Muscle layer of duodenum (tissue), 2 donors: ENCODE results near the gene PSEN1.

ENCODE experiments used
- H3K27ac ChIP-seq: one replicate; pipeline ENCODE4 v1.7.0; 2013; ENCODE audit warnings: mild to moderate bottlenecking, low read length
- H3K27me3 ChIP-seq: one replicate; pipeline ENCODE4 v1.7.0; 2013; ENCODE audit warnings: low read depth, mild to moderate bottlenecking, control low read depth, low read length
- H3K36me3 ChIP-seq, 2 donors: one replicate each; pipeline ENCODE4 v1.7.0; 2013; ENCODE audit warnings: low read length in 2 of 2, control low read depth in 1 of 2, mild to moderate bottlenecking in 1 of 2; ENCODE audit not compliant: insufficient read depth in 2 of 2, control insufficient read depth in 1 of 2
- H3K4me1 ChIP-seq, 2 donors: one replicate each; pipeline ENCODE4 v1.7.0; 2013; ENCODE audit warnings: low read length in 2 of 2, mild to moderate bottlenecking in 2 of 2, control low read depth in 1 of 2, moderate library complexity in 1 of 2; ENCODE audit not compliant: insufficient read depth in 2 of 2, control insufficient read depth in 1 of 2
- H3K4me3 ChIP-seq, 2 donors: one replicate each; pipeline ENCODE4 v1.7.0; 2013; ENCODE audit warnings: low read length in 2 of 2, low read depth in 1 of 2, mild to moderate bottlenecking in 1 of 2
- H3K9me3 ChIP-seq, 2 donors: one replicate each; pipeline ENCODE4 v1.7.0; 2013; ENCODE audit warnings: low read length in 2 of 2, control low read depth in 1 of 2, mild to moderate bottlenecking in 1 of 2; ENCODE audit not compliant: control insufficient read depth in 1 of 2
- donor health status: healthy.

PSEN1 gene

DNA sequence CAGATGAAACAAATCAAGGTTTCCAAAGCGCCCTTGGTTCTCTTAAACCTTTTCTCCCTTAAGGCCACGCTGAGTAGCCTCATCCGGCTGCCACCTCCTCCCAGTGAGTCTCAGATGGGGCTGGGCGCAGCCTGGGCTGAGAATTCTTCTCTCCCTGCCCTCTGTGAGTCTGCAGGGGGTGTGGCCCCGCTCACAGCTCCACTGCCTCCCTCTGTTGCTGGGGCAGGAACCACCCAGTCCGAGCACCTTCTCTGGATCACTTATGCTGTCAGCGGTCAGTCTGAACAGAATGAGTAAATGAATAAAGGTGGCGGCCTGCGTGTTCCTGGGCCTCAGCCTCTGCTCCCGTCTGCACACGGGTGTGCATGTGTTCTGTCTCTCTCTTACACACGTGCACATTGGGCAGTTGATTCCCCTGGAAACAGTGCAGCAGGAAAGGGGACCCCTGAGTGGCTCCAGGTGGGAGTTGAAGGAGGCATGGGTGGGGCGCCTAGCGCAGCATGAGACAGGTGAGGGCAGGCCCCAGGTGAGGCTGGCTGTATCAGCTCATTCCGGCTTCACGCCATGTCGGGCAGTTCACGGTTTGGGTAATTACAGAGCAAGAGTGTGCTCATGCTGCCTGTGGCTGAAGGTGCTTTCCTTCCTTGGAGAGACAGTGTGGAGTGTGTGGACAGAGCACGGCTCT is 105.3 kb downstream of the PSEN1 start:
- no peak overlapping the region for H3K4me3 ChIP-seq
- H3K27ac ChIP-seq = no peak overlapping the region
- peaks cover 10 to 49% of the 10 kb centered on the region in 2 donors for H3K4me1 ChIP-seq
- peaks cover 3% of the 10 kb centered on the region for H3K27me3 ChIP-seq
- H3K36me3 ChIP-seq = no peaks in the 10 kb centered on the region
- no peaks in the 10 kb centered on the region for H3K9me3 ChIP-seq

DNA sequence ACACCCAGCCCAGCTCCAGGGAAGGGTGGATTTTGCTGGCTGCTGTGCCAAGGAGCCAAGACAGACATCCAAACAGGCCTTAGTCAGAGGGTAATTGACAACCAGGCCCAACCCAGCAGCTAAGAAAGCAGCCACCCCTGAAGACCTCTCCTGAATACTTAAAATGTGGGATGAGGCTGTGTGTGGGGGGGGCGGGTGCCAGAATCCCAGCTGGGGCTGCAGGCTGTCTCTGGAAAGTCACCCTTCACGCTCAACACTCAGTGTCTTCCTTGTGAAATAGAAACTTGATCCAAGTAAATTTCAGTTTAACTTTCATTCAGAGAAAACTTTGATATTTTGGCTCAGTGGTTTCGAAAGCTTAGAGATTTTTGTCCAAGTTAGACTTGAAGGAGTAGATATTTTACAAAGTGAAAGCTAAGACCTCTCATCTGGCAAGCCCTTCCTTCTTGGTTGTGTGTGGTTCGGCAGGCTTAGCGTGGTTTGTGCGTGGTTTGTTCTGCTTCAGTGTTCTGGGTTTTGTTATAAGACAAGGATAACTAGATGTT is 106.1 kb downstream of the PSEN1 start:
- no peaks in the 10 kb centered on the region for H3K9me3 ChIP-seq
- no peaks in the 10 kb centered on the region for H3K36me3 ChIP-seq
- peak overlapping the region in 1 of 2 donors; percentile 23 for H3K4me3 ChIP-seq
- no peak overlapping the region for H3K27ac ChIP-seq
- H3K27me3 ChIP-seq = peaks cover under 1% of the 10 kb centered on the region
- H3K4me1 ChIP-seq = peaks cover 10 to 44% of the 10 kb centered on the region in 2 donors

DNA sequence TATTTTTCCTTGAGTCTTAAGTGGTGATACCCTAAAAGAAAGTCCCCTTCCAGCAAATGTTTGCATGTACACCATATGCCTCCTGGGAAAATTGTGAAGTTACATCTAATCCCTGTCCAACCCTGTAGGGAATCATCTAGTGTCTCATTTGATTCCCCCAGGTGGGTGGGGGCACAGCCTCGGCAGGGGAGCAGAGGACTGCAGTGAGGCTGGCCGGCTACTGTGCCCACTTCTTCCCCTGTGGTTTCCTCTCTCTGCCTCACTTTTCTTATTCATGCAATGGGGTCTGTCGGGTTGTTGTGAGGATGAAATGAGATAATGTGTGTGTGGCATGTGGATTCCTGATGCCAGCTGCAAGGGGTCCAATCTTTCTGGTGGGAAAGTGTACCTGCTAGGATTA is 107.0 kb downstream of the PSEN1 start:
- Histone ChIP-seq H3K36me3 (no peaks in the 10 kb centered on the region), H3K27me3 (no peaks in the 10 kb centered on the region), H3K4me3 (no peak overlapping the region), H3K4me1 (peaks cover 10 to 35% of the 10 kb centered on the region in 2 donors), H3K9me3 (no peaks in the 10 kb centered on the region), H3K27ac (no peak overlapping the region)

DNA sequence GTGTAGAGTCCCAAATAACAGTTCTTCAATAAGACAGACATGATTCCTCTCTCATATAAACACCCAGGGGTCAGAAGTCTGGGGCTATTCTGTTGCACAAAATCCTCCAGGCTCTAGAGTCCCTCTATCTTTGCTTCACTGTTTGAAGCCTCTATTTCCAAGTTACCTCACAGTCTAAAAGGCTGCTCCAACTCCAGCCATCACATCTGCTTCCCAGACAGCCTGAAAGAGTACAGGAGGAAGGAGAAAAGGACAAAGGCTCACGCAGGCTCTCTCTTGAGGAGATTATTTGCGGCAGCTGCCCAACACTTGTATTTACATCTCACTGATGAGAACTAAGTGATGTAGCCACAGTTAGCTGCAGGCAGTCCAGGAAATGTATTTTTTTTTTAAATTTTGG is 107.4 kb downstream of the PSEN1 start:
- Histone ChIP-seq H3K27me3 (no peaks in the 10 kb centered on the region), H3K9me3 (no peaks in the 10 kb centered on the region), H3K27ac (no peak overlapping the region), H3K4me3 (no peak overlapping the region), H3K4me1 (peaks cover 6 to 31% of the 10 kb centered on the region in 2 donors), H3K36me3 (no peaks in the 10 kb centered on the region)

DNA sequence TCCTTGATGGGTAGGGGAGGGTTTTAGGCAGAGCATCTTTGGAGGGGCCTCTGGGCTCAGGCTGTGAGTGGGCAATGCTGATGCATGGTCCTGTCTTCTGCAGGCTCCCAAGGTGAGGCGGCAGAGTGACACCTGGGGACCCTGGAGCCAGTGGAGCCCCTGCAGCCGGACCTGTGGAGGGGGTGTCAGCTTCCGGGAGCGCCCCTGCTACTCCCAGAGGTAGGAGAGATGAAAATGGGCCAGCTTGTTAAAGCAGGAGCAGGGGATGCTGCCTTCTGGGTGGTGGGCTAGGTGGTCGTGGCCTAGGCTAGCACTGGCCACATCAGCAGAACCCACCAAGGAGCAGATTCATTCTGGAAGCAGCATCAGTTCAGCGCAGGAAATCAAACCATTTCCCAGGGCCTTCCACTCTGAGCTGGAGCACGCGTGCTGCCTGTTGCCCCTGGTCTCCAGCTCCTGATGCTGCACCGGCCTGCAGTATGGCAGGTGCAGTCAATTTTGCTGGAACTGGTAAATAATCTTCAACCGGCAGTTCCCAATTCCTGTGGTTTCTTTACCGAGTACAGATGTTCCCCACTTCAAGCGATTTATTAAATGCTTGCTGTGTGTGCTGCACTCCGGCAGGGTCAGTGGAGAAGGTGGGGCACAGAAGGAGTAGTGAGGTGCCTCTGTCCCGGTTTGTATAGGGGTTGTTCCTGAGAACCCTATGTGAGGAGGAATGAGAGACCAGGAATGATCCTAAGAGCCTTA is 108.4 kb downstream of the PSEN1 start:
- peaks cover 0 to 25% of the 10 kb centered on the region in 2 donors for H3K4me1 ChIP-seq
- H3K36me3 ChIP-seq = no peaks in the 10 kb centered on the region
- no peaks in the 10 kb centered on the region for H3K27me3 ChIP-seq
- H3K9me3 ChIP-seq = no peaks in the 10 kb centered on the region
- H3K27ac ChIP-seq = no peak overlapping the region
- H3K4me3 ChIP-seq = peak overlapping the region in 1 of 2 donors; percentile 75

DNA sequence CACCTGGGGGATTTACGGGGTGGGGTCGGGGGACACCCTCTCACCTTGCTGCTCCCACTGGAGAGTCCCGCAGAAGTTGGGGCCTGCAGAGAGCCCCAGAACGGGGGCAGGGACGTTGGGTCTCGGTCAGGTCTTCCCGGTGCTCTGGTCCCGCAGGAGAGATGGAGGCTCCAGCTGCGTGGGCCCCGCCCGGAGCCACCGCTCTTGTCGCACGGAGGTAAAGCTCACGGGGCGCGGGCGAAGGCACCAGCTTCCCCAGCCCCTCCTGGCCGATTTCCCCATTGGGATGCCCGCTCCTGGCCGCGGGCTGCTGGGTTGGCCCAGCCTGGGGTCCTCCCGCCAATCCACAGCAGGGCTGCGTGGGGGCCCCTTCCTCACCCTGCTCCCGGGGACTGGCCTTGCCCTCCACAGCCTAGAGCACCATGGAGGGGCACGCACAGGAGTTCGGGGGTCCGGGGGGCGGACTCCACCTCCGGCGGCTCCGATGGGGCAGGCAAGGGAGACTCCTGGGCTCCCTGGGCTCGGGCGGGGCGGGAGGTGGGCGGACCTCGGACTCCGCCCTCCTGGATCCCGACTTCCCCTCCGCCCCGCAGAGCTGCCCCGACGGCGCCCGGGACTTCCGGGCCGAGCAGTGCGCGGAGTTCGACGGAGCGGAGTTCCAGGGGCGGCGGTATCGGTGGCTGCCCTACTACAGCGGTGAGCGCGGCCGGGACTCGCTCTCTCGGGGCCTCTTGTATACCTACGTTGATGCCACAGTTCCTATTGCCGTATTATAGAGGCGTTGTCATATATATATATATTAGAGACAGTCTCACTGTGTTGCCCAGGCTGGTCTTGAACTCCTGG is 109.4 kb downstream of the PSEN1 start:
- Histone ChIP-seq H3K27ac (no peak overlapping the region), H3K4me1 (peaks cover 0 to 21% of the 10 kb centered on the region in 2 donors), H3K27me3 (no peaks in the 10 kb centered on the region), H3K4me3 (peak overlapping the region; percentile 11 to 75), H3K9me3 (no peaks in the 10 kb centered on the region), H3K36me3 (no peaks in the 10 kb centered on the region)

DNA sequence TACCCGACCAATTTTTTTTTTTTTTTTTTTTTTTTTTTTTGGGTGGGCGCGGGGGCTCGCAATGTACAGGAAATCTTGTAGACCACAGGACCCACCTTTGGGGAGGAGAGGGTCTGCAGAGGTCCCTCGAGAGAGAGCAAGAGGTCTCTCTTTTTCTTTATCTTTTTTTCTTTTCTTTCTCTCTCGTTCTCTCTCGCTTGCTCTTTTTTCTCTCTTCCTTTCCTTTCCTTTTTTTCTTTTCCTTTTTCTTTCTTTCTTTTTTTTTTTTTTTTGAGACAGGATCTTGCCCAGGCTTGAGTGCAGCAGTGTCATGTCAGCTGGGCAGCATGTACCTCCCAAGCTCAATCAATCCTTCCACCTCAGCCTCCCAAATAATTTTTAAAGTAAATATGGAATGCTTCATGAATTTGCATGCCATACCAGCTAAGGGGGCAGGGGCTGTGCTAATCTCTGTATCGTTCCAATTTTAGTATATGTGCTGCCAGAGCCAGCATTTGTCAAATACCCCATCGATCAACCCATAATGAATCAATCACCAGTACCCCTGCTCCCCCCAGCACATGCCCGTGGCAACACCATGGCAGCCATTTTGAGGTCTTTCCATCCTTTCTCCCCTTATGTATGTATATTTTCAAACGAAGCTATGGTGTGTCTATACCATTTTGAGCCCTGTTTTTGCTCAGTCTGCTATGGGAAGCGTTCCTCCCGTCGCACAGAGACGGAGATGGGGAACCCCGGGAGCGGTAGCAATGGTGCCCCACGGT is 110.3 kb downstream of the PSEN1 start:
- Histone ChIP-seq H3K4me1 (peaks cover 0 to 14% of the 10 kb centered on the region in 2 donors), H3K27ac (no peak overlapping the region), H3K36me3 (peaks cover 0 to 6% of the 10 kb centered on the region in 2 donors), H3K27me3 (no peaks in the 10 kb centered on the region), H3K9me3 (no peaks in the 10 kb centered on the region), H3K4me3 (peak overlapping the region; percentile 11 to 75)

DNA sequence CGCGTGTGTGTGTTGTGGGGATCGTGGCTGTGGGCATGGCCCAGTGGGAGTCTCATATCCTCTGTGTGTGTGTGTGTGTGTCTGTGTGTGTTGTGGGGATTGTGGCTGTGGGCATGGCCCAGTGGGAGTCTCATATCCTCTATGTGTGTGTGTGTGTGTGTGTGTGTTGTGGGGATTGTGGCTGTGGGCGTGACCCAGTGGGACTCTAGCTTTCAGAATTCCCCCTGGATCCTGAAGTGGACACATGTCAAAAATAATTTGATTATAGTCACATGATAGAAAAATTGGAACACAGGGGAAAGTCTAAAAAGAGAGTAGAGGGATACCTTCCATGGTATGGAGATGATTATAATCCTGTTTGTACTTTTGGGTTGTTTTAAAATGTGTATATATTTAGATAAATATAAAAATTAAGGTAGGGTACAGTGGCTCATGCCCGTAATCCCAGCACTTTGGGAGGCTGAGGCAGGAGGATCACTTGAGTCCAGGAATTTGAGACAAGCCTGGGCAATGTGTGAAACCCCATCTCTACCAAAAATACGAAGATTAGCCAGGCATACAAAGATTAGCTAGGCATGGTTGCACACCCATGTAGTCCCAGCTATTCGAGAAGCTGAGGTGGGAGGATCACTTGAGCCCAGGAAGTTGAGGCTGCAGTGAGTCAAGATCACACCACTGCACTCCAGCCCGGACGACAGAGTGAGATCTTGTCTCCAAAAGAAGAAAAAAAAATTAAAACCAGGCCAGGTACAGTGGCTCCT is 112.0 kb downstream of the PSEN1 start:
- Histone ChIP-seq H3K9me3 (no peaks in the 10 kb centered on the region), H3K27ac (no peak overlapping the region), H3K4me3 (no peak overlapping the region), H3K27me3 (no peaks in the 10 kb centered on the region), H3K4me1 (peaks cover 0 to 5% of the 10 kb centered on the region in 2 donors), H3K36me3 (peaks cover 0 to 10% of the 10 kb centered on the region in 2 donors)

DNA sequence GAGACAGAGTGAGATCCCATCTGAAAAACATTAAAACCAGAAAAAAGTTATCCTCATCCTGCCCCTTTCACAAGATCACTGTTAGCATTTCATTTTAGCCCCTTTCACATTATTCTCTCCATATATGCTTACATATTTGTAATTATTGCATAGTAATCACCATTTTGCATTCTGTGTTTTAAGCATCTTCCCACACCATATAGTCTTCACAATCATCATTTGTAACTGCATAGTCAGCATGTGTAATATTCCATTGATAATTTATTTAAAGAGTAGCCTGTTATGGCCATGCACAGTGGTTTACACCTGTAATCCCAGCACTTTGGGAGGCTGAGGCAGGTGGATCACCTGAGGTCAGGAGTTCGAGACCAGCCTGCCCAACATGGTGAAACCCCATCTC is 112.8 kb downstream of the PSEN1 start:
- H3K4me3 ChIP-seq = no peak overlapping the region
- peaks cover 0 to 10% of the 10 kb centered on the region in 2 donors for H3K36me3 ChIP-seq
- H3K27me3 ChIP-seq = no peaks in the 10 kb centered on the region
- H3K27ac ChIP-seq = no peak overlapping the region
- H3K9me3 ChIP-seq = no peaks in the 10 kb centered on the region
- peaks cover 0 to 5% of the 10 kb centered on the region in 2 donors for H3K4me1 ChIP-seq
